ENCODE measurements around the gene RIPPLY1. TPM values are rescaled to one million over a fixed set of nuclear protein-coding genes. Genes with fewer than 3 reads are reported as not detected.

Gene RIPPLY1
- total and polyA plus RNA-seq, 9 of the 15 experiments (the other 6 are each of a cell fraction or from before 2014, with no cell fraction given) = not detected

DNA sequence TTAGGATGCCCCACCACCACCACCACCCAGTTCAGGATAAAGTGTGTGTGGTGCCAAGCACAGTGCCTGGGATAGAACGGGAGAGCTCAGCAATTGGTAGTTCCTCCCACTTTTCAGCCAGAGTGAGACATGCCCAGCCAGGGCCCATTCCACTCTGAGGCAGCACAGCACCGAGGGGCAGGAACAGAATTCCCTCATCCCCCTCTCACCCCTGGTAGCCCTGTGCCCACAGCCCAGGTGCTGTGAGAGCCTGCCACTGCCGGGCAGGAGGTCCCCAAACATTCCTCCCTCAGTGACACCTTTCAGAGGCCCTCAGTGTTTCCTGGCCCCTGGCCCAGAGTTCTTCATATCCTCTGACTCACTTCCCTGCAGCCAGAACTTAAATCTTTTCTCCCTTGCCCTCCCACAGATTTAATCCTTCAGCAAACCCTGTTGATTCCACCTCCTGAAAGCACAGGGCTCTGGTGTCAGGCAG lies 8.1 kb downstream of the RIPPLY1 start (continued):
- TF ChIP-seq NUFIP1 (IDR thresholded peaks at IDR 0.05; ENCODE audit: partially characterized antibody) = no peak
- TF ChIP-seq MECOM (CRISPR knock-in tag; IDR thresholded peaks at IDR 0.05) = no peak
- TF ChIP-seq KDM4B (IDR thresholded peaks at IDR 0.05; ENCODE audit: borderline replicate concordance in 2 of 2, low read depth in 1 of 2) = no peak
- no peak for TF ChIP-seq ZBTB17 (CRISPR knock-in tag; IDR thresholded peaks at IDR 0.05)
- TF ChIP-seq, protein P1, sequence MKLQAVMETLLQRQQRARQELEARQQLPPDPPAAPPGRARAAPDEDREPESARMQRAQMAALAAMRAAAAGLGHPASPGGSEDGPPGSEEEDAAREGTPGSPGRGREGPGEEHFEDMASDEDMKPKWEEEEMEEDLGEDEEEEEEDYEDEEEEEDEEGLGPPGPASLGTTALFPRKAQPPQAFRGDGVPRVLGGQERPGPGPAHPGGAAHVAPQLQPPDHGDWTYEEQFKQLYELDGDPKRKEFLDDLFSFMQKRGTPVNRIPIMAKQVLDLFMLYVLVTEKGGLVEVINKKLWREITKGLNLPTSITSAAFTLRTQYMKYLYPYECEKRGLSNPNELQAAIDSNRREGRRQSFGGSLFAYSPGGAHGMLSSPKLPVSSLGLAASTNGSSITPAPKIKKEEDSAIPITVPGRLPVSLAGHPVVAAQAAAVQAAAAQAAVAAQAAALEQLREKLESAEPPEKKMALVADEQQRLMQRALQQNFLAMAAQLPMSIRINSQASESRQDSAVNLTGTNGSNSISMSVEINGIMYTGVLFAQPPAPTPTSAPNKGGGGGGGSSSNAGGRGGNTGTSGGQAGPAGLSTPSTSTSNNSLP (IDR thresholded peaks at IDR 0.05; ENCODE audit: borderline replicate concordance, low read depth, low read length) = no peak
- TF ChIP-seq, protein P2, sequence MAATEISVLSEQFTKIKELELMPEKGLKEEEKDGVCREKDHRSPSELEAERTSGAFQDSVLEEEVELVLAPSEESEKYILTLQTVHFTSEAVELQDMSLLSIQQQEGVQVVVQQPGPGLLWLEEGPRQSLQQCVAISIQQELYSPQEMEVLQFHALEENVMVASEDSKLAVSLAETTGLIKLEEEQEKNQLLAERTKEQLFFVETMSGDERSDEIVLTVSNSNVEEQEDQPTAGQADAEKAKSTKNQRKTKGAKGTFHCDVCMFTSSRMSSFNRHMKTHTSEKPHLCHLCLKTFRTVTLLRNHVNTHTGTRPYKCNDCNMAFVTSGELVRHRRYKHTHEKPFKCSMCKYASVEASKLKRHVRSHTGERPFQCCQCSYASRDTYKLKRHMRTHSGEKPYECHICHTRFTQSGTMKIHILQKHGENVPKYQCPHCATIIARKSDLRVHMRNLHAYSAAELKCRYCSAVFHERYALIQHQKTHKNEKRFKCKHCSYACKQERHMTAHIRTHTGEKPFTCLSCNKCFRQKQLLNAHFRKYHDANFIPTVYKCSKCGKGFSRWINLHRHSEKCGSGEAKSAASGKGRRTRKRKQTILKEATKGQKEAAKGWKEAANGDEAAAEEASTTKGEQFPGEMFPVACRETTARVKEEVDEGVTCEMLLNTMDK (IDR thresholded peaks at IDR 0.05; ENCODE audit: borderline replicate concordance, insufficient read depth, low read depth, low read length, poor library complexity, severe bottlenecking) = no peak
